ENCODE measurements around the gene AUP1. TPM values are rescaled to one million over a fixed set of nuclear protein-coding genes. Genes with fewer than 3 reads are reported as not detected.

Gene AUP1
- polyA plus RNA-seq, 4 donors, result 88.8 to 136 (median 106) TPM

DNA sequence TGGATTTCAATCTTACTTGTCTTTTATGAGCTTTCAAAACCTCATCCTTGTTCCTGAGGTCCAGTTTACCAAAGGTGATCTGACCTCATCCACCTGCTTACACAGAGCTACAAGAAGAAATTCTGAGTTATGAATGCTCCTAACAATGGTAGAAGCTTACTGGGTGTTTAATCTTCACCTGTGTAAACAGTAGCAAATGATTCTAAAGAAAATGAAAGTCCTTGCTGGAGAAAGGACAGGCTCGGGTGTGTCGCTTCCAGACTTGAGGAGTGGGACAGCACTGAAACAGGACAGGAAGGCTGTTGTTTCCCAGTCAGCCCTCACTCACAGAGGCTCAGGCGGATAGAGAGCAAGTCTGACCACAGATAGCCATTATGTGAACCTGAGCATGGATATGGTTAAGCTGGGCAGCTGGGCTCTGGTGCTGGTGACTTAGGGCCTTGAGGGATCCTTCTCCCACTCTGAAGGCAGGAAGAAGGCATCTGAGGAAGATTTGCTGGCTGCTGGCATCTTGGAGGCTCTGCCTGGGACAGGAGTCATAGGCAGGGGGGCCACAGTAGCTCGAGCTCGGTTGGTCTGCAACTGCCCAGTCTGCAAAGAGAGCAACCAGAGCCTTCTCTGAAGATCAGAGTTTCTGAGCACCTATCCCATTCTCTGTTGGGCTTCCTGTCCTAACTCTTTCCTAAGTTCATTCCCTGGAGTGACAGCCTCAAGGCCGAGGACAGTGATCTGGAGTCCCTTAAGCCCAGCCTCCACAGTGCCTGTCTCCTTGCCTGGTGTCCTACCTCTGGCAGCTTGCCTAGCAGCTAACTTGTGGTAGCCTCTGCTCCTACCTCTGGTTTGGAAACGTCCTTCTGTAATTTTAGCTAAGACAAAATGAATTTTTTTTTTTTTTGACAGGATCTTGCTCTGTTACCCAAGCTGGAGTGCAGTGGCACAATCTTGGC, 29.1 kb upstream of the AUP1 start:
- no peak for DNase-seq (ENCODE audit: low read depth in 4 of 4, low spot score in 2 of 4)

DNA sequence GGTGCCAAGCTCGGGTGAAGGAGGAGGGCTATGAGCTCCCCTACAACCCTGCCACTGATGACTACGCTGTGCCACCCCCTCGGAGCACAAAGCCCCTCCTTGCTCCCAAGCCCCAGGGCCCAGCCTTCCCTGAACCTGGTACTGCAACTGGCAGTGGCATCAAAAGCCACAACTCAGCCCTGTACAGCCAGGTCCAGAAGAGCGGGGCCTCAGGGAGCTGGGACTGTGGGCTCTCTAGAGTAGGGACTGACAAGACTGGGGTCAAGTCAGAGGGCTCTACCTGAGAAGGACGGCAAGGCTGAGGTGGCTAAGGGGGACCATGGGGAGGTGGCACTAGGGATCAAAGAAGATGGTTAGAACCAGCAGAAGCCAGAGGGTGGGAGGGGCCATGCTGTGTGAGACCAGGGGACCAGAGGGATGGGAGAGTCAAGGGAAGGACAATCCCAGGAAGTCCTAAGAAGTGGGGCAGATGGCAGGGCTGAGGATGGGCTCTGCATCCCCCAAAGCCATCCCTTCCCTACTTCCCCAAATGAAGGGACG, 27.4 kb upstream of the AUP1 start:
- no peak for DNase-seq (ENCODE audit: low read depth in 4 of 4, low spot score in 2 of 4)

DNA sequence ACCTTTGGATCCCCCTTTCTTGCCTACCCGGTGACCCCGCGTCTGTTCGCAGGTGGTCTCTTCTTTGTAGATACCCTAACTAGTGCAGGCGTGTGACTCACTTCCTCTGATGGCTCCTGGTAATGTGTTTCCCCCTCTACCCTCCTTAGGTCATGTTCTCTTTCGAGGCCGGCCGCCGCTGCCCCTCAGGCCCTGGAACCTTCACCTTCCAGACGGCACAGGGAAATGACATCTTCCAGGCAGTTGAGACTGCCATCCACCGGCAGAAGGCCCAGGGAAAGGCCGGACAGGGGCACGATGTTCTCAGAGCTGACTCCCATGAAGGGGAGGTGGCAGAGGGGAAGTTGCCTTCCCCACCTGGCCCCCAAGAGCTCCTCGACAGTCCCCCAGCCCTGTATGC, 26.7 kb upstream of the AUP1 start:
- no peak for DNase-seq (ENCODE audit: low read depth in 4 of 4, low spot score in 2 of 4)

DNA sequence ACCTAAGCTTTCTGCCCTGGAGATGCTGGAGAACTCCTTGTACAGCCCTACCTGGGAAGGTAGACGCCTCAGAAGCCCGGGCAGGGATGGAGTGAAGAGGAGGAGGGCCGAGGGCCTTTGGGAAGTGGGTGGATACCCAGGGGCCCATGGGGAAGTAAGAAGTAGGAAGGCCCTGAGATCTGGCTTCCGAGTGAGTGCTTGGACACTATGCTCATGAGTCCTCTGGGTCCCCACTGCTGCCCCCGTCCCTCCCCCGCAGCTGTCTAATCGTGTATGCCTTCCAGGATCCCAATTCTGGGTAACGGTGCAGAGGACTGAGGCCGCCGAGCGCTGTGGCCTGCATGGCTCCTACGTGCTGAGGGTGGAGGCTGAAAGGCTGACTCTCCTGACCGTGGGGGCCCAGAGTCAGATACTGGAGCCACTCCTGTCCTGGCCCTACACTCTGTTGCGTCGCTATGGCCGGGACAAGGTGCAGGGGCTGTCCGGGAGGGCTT, 26.2 kb upstream of the AUP1 start:
- DNase-seq (ENCODE audit: low read depth in 4 of 4, low spot score in 2 of 4), result no peak

DNA sequence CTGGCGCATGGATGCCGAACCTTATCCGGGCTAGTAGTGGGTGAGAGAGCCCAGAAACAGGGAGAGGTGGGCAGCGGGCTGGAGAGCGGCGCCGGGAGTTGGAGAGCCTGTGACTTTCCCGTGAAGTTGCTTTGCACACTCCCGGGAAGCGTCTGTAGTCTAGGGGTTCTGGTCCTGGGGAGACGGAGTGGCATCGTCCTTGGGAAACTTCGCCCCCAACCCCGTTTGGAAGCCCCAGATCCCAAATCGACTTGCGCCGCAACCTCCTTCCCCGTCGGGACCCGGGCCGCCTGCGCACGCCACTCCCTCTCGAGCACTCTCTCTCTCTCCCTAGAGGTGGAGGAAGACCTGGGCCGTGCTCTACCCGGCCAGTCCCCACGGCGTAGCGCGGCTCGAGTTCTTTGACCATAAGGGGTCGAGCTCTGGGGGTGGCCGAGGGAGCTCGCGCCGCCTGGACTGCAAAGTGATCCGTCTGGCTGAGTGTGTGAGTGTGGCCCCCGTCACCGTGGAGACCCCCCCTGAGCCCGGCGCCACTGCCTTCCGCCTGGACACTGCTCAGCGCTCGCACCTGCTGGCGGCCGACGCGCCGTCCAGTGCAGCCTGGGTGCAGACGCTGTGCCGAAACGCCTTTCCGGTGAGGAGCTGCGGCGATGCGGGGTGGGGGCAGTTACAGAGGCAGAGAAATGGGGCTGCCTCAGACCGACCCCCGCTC, 25.5 kb upstream of the AUP1 start:
- no peak for DNase-seq (ENCODE audit: low read depth in 4 of 4, low spot score in 2 of 4)

DNA sequence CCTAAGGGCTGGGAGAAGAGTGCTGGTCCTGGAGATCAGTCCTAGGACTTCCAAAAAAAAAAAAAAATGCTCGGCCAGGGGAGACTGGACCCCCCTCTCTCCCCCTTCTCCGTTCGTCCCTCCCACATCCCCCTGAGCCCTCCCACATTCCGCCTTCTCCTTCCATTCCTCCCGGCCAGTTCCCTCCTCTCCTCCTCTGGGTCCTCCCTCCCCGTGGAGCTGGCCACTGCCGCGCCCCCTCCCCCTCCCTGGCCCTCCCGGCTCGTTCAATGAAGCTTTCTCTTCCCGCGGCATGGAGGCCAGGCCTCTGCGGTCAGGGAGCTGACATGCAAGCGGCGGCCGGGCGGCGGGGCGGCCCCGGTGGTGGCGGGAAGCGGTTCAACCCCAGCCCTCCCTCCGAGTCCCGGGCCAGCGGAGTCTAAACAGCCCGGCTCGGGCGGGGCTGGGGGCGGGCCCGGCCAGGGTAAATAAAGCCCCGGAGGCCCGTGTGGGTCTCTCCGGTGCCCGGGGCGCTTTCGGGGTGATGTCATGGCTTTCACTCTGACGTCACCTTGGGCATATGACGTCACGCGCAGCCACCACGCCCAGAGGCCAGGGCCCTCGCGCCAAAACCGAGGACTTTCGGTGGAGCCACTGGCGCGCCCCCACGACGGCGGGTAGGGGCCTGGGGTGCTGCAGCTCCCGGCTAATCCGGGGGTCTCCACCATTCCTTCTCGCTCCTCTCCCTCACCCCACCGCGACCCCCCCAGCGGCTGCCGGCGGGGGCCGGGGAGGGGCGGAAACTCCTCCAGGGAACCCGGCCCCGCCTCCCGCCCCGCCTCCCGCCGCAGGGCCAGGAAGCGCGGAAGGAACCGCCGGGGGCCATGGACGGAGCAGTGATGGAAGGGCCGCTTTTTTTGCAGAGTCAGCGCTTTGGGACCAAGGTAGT, 24.6 kb upstream of the AUP1 start, which contains the start of the genes DOK1 and LOXL3:
TSS of gene DOK1 (plus strand) at position 829 of the 928 bp plus-strand sequence. CDS start at position 864, 35 bp downstream.
TSS of gene LOXL3 (minus strand) at position 51 of the 928 bp plus-strand sequence. CDS start 1,308 bp downstream, outside the sequence.
- peak in 2 of 4 donors; percentile 80 to 88 for DNase-seq (ENCODE audit: low read depth in 4 of 4, low spot score in 2 of 4)

DNA sequence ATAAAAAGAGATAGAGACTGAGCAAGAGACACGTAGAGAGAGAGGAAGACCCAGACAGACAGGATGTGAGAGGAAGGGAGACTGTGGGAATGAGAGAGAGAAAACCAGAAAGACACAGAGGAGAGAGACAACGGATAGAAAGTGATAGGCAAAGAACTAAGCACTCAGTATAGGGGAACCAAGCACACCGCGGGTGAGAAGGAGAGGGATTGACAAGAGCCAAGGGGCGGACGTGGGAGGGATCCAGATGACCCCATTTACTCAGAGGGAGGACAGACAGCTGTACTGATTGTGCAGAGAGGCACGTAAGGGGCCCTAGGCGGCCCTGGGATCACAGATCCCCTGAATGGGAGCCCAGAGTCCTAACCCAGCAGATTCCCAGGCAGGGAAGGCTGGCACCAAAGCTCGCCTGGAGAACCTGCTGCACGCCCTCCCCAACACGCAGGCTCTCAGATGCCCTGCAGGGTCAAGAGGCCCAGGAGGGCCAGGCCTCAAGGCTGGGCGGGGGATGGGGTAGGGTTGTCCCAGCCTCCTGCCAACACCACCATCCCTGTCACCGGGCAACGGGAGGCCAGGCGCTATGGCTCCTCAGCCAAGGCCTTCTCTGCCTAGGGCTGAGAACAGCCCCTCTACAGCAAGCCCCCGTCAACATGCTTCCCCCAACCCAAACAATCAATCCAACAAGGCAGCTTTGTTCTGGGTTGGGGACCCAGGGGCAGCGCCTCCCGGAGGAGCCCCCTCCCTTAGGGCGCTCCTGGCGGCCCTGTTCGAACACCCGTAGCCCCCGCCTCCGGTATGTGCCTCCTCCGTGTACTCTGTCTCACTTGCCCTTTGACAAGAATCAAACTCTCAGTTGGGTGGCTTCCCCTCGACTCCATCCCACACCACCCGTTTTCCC, 23.7 kb upstream of the AUP1 start:
- no peak for DNase-seq (ENCODE audit: low read depth in 4 of 4, low spot score in 2 of 4)

DNA sequence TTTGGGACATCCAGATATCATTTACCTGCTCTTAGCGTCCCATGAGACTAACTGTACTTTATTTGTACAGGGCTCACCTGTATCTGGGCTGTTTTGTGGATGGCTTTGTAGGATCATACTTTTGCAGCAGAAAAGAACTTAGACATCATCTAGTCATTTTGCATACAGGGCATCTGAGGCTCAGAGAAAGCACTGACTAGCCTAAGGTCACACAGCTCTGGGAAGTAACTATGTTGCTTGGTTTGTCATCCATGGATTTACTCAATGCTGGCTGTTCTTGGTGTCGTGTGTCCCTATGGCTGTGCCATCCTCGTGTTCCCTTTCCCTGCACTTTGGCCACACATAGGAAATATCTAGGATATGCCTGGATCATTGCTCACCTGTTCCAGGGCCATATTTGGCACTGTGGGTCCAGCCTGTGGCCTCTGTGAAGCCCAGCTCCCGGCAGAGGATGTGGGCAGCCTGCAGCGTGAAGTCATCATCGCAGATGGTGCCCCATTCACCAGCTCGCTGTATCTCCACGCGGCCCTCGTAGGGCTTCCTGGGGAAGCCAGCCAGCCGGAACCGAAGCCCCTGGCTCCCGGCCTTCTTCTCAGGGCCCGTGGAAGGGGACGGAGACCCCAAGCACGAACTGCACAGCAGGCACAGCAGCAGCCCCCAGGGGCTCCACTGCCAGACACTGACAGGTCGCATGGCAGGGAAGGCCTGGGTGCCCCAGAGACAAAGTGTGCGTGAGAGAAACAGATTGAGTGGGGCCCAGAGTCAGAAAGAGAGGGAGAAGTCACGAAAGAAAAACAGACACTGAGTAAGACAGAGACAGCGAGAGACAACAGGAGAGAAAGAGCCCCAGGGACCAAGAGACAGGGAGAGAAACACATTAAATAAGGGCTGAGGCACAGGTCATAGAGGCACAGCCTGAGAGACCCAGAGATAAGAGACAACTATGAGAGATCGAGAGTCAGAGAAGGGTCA, 22.7 kb upstream of the AUP1 start:
- DNase-seq (ENCODE audit: low read depth in 4 of 4, low spot score in 2 of 4), result no peak

DNA sequence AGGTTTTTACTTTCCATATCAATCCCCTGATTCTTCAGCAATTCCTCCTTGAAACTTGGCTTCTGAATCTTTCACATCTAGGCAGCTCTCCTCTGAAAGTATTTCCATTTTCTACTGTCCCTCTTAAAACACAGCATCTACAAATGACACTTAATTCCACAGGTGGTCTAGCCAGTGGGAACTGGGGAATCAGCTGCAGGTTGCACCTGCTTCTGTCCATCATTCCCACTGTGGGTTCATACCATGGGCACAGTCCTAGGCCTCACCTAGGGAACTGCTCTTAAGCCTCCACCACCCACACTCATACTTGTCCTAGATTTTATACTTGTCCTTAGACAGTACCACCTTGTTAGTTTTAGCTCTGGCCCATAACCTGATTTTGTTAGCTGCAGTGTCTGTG, 22.0 kb upstream of the AUP1 start:
- no peak for DNase-seq (ENCODE audit: low read depth in 4 of 4, low spot score in 2 of 4)

DNA sequence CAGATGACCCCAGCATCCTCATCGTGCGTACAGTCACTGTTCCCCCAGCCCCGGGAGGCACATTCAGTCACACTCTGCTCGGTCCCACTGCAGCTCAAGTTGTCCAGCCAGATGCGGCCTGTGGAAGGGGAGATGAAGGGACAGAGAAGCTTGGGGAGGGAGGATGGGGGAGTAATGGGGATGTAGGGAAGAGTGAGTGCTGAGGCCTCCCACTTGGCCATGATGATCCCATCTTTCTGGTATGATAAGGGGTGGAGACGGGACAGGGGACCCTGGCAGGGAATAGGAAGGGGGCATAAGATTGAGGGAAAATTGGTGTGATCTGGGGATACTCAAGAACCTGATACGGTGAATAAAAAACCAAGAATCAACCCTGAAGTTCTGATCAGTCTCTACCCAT, 20.7 kb upstream of the AUP1 start:
- no peak for DNase-seq (ENCODE audit: low read depth in 4 of 4, low spot score in 2 of 4)

DNA sequence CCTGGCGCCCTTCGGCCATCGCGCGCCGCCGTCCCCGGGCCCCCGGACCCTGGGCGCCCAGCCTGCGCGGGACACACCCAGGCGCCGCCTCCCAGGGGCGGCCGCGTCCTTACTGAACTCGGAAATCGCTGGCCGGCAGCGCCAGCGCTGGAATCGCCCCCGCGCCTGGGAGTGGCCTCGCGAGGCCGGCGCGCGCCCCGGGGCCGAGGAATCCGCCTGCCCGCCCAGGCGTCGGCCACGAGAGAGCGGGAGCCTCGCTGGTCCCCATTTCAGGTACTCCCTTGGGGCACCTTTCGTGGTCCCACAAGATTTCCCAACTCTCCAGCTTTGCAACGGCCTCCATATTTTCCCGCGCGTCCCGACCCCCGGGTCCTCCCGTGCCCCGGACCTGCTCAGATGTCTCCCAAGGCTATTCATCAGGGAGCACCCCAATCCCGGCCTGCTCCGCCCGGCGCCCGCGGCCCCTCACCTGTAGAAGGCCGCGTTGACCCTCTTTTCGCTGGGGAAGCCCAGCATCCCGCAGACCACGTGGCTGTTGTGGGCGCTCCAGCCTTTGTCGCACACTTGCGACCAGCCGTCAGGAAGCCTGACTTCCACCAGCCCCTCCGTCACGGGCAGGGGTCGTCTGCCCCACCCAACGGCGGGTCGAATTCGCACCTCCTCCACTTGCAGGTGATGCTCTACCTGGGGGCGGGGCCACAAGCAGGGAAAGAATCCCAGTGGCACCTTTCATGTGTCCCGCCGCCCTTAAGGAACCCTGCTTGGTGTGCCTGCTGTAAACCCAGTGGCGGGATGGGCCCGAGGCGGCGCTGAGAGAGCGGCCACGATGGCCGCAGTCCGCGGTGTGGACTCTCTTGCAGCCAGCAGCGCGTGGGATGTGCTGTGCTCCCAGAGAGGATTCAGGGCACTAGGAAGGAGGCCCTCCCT, 19.7 kb upstream of the AUP1 start:
- peak in 1 of 4 donors; percentile 39 for DNase-seq (ENCODE audit: low read depth in 4 of 4, low spot score in 2 of 4)

DNA sequence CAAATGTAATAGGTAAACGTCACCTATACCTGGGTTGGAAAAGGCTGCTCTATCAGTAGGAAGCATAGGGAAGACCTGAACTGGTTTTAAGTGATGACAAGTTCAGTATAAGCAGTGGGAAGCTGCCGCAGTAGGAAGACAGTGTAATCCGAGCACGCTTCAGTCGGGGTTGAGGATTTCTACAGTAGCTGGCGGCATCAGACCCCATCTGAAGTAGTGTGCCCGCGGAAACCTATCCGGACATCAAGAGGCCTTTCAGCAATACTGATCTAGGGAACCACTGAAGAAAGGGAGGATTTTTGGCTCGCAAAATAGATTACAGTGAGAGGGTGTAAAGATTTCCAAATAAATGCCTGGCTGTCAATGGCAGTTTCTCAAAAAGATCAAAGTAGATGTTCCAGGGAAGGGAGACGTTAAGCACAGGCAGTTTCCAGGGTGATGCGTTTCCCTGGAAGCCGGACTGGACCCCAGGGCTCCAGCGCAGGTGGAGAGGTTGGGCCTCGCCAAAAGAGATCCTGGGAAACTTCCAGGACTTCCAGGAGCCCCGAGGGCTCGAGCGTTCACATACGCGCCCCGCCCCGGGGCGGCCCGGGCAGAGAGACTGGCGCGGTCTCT, 18.9 kb upstream of the AUP1 start:
- DNase-seq (ENCODE audit: low read depth in 4 of 4, low spot score in 2 of 4), result no peak

DNA sequence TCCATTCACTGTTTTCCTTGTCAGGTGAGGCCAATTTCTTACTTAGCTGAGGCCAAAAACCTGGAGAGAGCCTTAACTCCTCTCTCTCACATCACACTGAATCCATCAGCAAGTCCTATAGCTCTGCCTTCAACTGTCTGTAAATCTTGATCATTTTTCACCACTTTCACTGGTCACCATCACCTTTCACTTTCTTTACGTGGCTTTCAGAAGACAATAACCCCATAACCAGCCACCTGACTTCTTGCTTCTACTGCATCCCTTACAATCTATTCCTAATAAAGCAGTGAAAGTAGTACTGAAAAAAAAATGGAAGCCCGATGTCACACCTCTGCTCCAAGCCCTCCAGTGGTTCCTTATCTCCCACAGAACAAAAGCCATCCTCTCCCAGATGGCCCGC, 16.5 kb upstream of the AUP1 start:
- no peak for DNase-seq (ENCODE audit: low read depth in 4 of 4, low spot score in 2 of 4)

DNA sequence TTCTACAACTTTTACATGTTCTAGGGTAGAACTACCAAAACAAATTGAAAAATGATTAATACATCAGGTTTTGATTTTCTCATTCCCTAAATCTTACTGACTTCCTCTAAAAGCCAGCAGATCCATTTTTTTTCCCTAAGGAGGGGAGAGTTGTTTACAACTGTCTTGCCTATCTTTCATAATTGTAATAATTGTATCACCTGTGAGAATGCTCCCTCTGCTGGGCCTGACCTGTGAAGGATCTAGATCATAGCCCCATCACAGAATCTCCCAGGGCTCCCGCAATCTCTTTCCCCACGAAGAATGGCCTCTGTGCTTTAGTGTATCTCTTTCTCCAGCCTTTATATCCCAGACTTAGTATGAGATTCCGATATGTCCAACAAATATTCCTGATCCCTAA, 15.1 kb upstream of the AUP1 start:
- no peak for DNase-seq (ENCODE audit: low read depth in 4 of 4, low spot score in 2 of 4)

DNA sequence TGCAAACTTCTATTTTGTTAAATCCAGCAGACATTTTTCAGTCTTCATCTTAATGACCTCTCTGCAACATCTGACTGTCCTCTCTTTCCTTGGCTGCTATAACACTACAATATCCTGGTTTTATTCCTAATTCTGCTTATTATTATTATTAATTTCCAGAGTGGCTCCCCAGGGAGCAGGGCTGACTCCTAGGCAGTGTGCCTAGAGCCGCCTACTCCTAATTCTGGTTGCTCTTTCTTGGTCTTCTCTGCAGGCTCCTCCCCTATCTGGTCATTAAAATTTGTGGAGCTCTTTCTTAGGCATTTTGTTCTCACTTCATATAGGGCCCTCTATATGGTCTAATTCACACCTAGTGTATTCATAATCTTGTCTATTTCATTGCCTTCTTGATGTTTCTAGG, 13.5 kb upstream of the AUP1 start:
- DNase-seq (ENCODE audit: low read depth in 4 of 4, low spot score in 2 of 4), result no peak

DNA sequence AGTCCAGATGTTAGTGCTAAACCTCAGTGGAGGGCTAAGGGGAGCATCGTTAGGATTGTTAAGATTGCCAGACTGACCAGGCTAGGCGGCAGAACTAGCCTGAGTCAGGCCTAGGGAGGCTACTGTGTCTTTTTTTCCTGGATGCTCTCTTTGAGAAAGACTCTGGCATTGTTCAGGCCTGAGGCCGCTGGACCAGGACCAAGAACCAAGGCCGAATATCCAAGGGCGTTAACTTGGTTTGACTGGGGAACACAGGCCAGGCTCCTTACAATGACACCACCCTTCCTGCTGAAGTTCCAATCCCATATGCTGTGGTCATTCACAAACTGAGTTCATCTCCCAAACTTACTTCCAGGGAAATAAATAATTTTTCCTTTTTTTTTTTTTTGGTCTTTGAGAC, 10.8 kb upstream of the AUP1 start:
- no peak for DNase-seq (ENCODE audit: low read depth in 4 of 4, low spot score in 2 of 4)
